IMR-90 (cell line): ENCODE data around the gene ARHGEF37. TPM values are rescaled to one million over a fixed set of nuclear protein-coding genes. Genes with fewer than 3 reads are reported as not detected.
A peak's percentile ranks its signal among the peaks of the same experiment; 100 is the strongest.

Source experiments
- ATAC-seq: fragments of 200-7000 bp; cut with Tn5 transposase; 2 replicates; pipeline ENCODE4 v1.9.1; 2020; ENCODE audit warnings: low read depth, mild to moderate bottlenecking, moderate library complexity
- BruUV-seq: library from RNA; stranded (reverse); fragments of 400-500 nt; replicated peaks from 2 replicates; lab custom pipeline; 2021; lab: Mats Ljungman, UMichigan
- CTCF ChIA-PET: fragments of 300-600 bp; formaldehyde crosslinking; extraction: SDS; loops from one replicate; lab custom pipeline; 2021; ENCODE audit warnings: antibody characterized with exemption; lab: Yijun Ruan, JAX
- POLR2A ChIA-PET: fragments of 300-600 bp; sonication (Branson Sonifier 250); formaldehyde crosslinking; loops from one replicate; lab custom pipeline; 2022; ENCODE audit warnings: antibody characterized with exemption; ENCODE audit not compliant: unreplicated experiment; lab: Charles Lee
- DNase-seq: peaks from one replicate; pipeline ENCODE4 v3.0.0; 2013
- H2AFZ ChIP-seq: replicated peaks from 2 replicates; pipeline ENCODE3; 2013; ENCODE audit warnings: low read length, mild to moderate bottlenecking; ENCODE audit not compliant: poor library complexity
- H2AK5ac ChIP-seq: 2 replicates; pipeline ENCODE4 v1.6.1; 2013; ENCODE audit warnings: low read depth, low read length, inconsistent platforms
- H2AK9ac ChIP-seq: replicated peaks from 2 replicates; pipeline ENCODE3; 2013; ENCODE audit warnings: mild to moderate bottlenecking, low read depth, low read length, moderate library complexity; ENCODE audit not compliant: poor library complexity
- H2BK120ac ChIP-seq: 2 replicates; pipeline ENCODE4 v1.6.1; 2013; ENCODE audit warnings: low read depth, low read length, inconsistent platforms
- H2BK15ac ChIP-seq: 3 replicates; pipeline ENCODE4 v1.6.1; 2013; ENCODE audit warnings: low read depth, low read length, inconsistent platforms
- H2BK20ac ChIP-seq: 2 replicates; pipeline ENCODE4 v1.6.1; 2013; ENCODE audit warnings: low read depth, mild to moderate bottlenecking, inconsistent platforms, low read length, moderate library complexity
- H2BK5ac ChIP-seq: 2 replicates; pipeline ENCODE4 v1.6.1; 2013; ENCODE audit warnings: mild to moderate bottlenecking, low read depth, low read length, inconsistent platforms; ENCODE audit not compliant: poor library complexity, severe bottlenecking
- H3K14ac ChIP-seq: replicated peaks from 2 replicates; pipeline ENCODE4 v1.6.1; 2013; ENCODE audit warnings: low read depth, low read length, inconsistent platforms
- H3K18ac ChIP-seq: 2 replicates; pipeline ENCODE4 v1.6.1; 2013; ENCODE audit warnings: low read depth, low read length, control low read depth
- H3K23ac ChIP-seq: 2 replicates; pipeline ENCODE4 v1.6.1; 2013; ENCODE audit warnings: low read depth, low read length, inconsistent platforms
- H3K27ac ChIP-seq: 2 replicates; pipeline ENCODE4 v1.5.1; 2013; ENCODE audit warnings: mild to moderate bottlenecking, control low read depth, low read length; ENCODE audit not compliant: insufficient read depth
- H3K27me3 ChIP-seq: 2 replicates; pipeline ENCODE4 v1.6.1; 2013; ENCODE audit warnings: low read length; ENCODE audit not compliant: control insufficient read depth, insufficient read depth
- H3K36me3 ChIP-seq: 2 replicates; pipeline ENCODE4 v1.6.1; 2013; ENCODE audit warnings: low read length, mixed read lengths; ENCODE audit not compliant: control insufficient read depth, insufficient read depth
- H3K4ac ChIP-seq: 2 replicates; pipeline ENCODE4 v1.6.1; 2013; ENCODE audit warnings: low read depth, low read length, inconsistent platforms
- H3K4me1 ChIP-seq: 2 replicates; pipeline ENCODE4 v1.6.1; 2013; ENCODE audit warnings: low read length, mixed read lengths; ENCODE audit not compliant: control insufficient read depth, insufficient read depth
- H3K4me2 ChIP-seq: 2 replicates; pipeline ENCODE4 v1.6.1; 2013; ENCODE audit warnings: low read depth, mild to moderate bottlenecking, control low read depth, low read length, moderate library complexity
- H3K4me3 ChIP-seq: 2 replicates; pipeline ENCODE4 v1.5.1; 2013; ENCODE audit warnings: low read depth, mild to moderate bottlenecking, control low read depth, low read length, moderate library complexity; ENCODE audit not compliant: insufficient read depth
- H3K56ac ChIP-seq: 2 replicates; pipeline ENCODE4 v1.6.1; 2013; ENCODE audit warnings: low read length, inconsistent platforms; ENCODE audit not compliant: insufficient read depth; ENCODE audit errors: extremely low read depth
- H3K79me1 ChIP-seq, 2 experiments: 2 replicates each; pipeline ENCODE4 v1.6.1; 2013; ENCODE audit warnings: low read length in 2 of 2, inconsistent platforms in 1 of 2, low read depth in 1 of 2
- H3K9ac ChIP-seq: 2 replicates; pipeline ENCODE4 v1.6.1; 2013; ENCODE audit warnings: low read depth, low read length, control low read depth
- H3K9me1 ChIP-seq: 2 replicates; pipeline ENCODE4 v1.6.1; 2013; ENCODE audit warnings: low read length, inconsistent platforms; ENCODE audit not compliant: insufficient read depth
- H3K9me3 ChIP-seq: 2 replicates; pipeline ENCODE4 v1.6.1; 2013; ENCODE audit warnings: low read length; ENCODE audit not compliant: control insufficient read depth, insufficient read depth
- H4K20me1 ChIP-seq: 2 replicates; pipeline ENCODE4 v1.6.1; 2013; ENCODE audit warnings: low read length, inconsistent platforms; ENCODE audit not compliant: insufficient read depth
- H4K5ac ChIP-seq: 2 replicates; pipeline ENCODE4 v1.6.1; 2013; ENCODE audit warnings: mild to moderate bottlenecking, low read depth, low read length, control low read depth
- H4K8ac ChIP-seq, 2 experiments: 2 replicates each; pipeline ENCODE4 v1.6.1; 2013; ENCODE audit warnings: low read depth in 2 of 2, low read length in 2 of 2, control low read depth in 1 of 2, inconsistent platforms in 1 of 2
- H4K91ac ChIP-seq: 2 replicates; pipeline ENCODE4 v1.6.1; 2013; ENCODE audit warnings: low read depth, low read length, inconsistent platforms; ENCODE audit not compliant: insufficient read depth
- CTCF ChIP-seq: conservative IDR thresholded peaks from 2 replicates; pipeline ENCODE4 v1.5.1; 2012; ENCODE audit warnings: mild to moderate bottlenecking, low read depth, low read length, improper control_type of control experiment
- MAFK ChIP-seq: IDR thresholded peaks from 2 replicates; pipeline ENCODE4 v1.6.1; 2012; ENCODE audit warnings: low read depth, low read length, improper control_type of control experiment
- POLR2A ChIP-seq: IDR thresholded peaks from 2 replicates; pipeline ENCODE4 v1.6.1; 2012; ENCODE audit warnings: mild to moderate bottlenecking, low read depth, low read length
- RAD21 ChIP-seq: IDR thresholded peaks from 2 replicates; pipeline ENCODE4 v1.6.1; 2012; ENCODE audit warnings: low read length, improper control_type of control experiment
- RFX5 ChIP-seq: IDR thresholded peaks from 2 replicates; pipeline ENCODE4 v1.8.0; 2012; ENCODE audit warnings: low read depth, mild to moderate bottlenecking, low read length, moderate library complexity
- SMC3 ChIP-seq: fragments of 150-350 bp; IDR thresholded peaks from 2 replicates; pipeline ENCODE4 v1.6.1; 2016; ENCODE audit warnings: low read depth, mild to moderate bottlenecking, antibody characterized with exemption, low read length, moderate library complexity
- USF2 ChIP-seq: fragments of 150-350 bp; IDR thresholded peaks from 2 replicates; pipeline ENCODE4 v1.6.1; 2017; ENCODE audit warnings: mild to moderate bottlenecking, antibody characterized with exemption, low read length, low read depth
- WGBS, 2 experiments: methylation state at CpG; one replicate each; pipeline versions ENCODE4 v1.1.5 to v1.1.7; 2013; ENCODE audit warnings: missing lambda C conversion rate in 2 of 2; ENCODE audit not compliant: insufficient read length in 1 of 2; ENCODE audit errors: extremely low coverage in 2 of 2; 5-methylcytosine and 5-hydroxymethylcytosine counted together
- dilution Hi-C: fragments of 300-500 bp; cut with HindIII; formaldehyde crosslinking; loops from one replicate; pipeline ENCODE4 v1.14.3; 2018; ENCODE audit warnings: low sequenced_read_pairs; ENCODE audit not compliant: unreplicated experiment
- in situ Hi-C: fragments of 300-500 bp; cut with MboI; formaldehyde crosslinking; loops from 3 replicates; pipeline ENCODE4 v1.14.3; 2019; ENCODE audit warnings: low sequenced_read_pairs, inconsistent platforms, mixed read lengths
- intact Hi-C: fragments of 100-400 bp; cut with micrococcal nuclease; formaldehyde crosslinking; loops from 2 replicates; pipeline ENCODE4 v1.10.0; 2022
- polyA plus RNA-seq, 3 experiments: library from polyadenylated mRNA; depleted of rRNA; stranded (reverse); fragments of >200 nt; gene quantifications; 2 replicates each; pipeline ENCODE4 v1.2.3, GENCODE V29; 2012; ENCODE audit warnings: low replicate concordance in 1 of 3
- total RNA-seq: library from RNA; depleted of rRNA; stranded (reverse); fragments of >200 nt; gene quantifications from 2 replicates; pipeline ENCODE4 v1.2.3, GENCODE V29; 2012

The ARHGEF37 gene
- total and polyA plus RNA-seq, 2 of the 4 experiments (the other 2 are of a cell fraction), result 0.39 to 0.54 TPM

GRCh38 chr5:149667084-149667828, 86.0 kb downstream of the ARHGEF37 start:
- intact Hi-C loops (loop anchor here (1.0 to 10.0 kb wide), 2 partner anchors 161 to 318 kb away; no protein-coding TSS in a partner anchor), dilution Hi-C loops (no loop called here), in situ Hi-C loops (no loop called here)
- Histone ChIP-seq H3K4me1 (no peaks in the 10 kb centered on the region), H3K14ac (no peak overlapping the region), H2BK120ac (no peak overlapping the region), H4K20me1 (no peaks in the 10 kb centered on the region), H3K4ac (no peak overlapping the region), H3K18ac (no peak overlapping the region), H4K8ac (no peak overlapping the region), H3K56ac (no peak overlapping the region), H3K27me3 (peaks cover 12% of the 10 kb centered on the region), H2BK20ac (no peak overlapping the region), H2AFZ (no peak overlapping the region), H2AK5ac (no peak overlapping the region), H3K27ac (no peak overlapping the region), H2AK9ac (no peak overlapping the region), H3K79me1 (no peaks in the 10 kb centered on the region), H3K36me3 (no peaks in the 10 kb centered on the region), H3K4me2 (no peak overlapping the region), H3K23ac (no peak overlapping the region), H2BK5ac (no peak overlapping the region), H4K5ac (no peak overlapping the region), H3K4me3 (no peak overlapping the region), H3K9me1 (no peaks in the 10 kb centered on the region; the same call in 1 of the 2 replicates), H3K9me3 (peaks cover 10% of the 10 kb centered on the region), H4K91ac (no peak overlapping the region), H2BK15ac (no peak overlapping the region), H3K9ac (no peak overlapping the region)
- no TSS peak for BruUV-seq
- POLR2A ChIA-PET, result no interaction called here
- ATAC-seq (peak; percentile 53; the same call in 1 of the 2 replicates), DNase-seq (peak; percentile 7)
- 0% methylated on average over 2 of the region's 7 CpGs; no CpG with 5 or more reads in 1 of the 2 experiments for WGBS, 2 experiments
- TF ChIP-seq USF2, result no peak
- peak; percentile 41; the same call in 1 of the 2 replicates for TF ChIP-seq RAD21
- no peak for TF ChIP-seq MAFK
- TF ChIP-seq CTCF, result peak; percentile 56
- no peak for TF ChIP-seq RFX5
- peak; percentile 57 for TF ChIP-seq SMC3
- TF ChIP-seq POLR2A, result no peak
- CTCF ChIA-PET, result interaction anchor here (0.5 to 1.9 kb wide), 6 partner anchors 10 to 1437 kb away, joined by 3 to 6 read pairs (median 4); no protein-coding TSS in a partner anchor
